ENCODE data around the gene KLHL29.

Gene KLHL29

GRCh38 chr2:23593752-23594459, 208.9 kb downstream of the KLHL29 start:
- peaks cover 5% of the 10 kb centered on the region for H3K27me3 ChIP-seq (ENCODE audit: insufficient read depth, low read length, poor library complexity)
- no peak overlapping the region for H2AFZ ChIP-seq (ENCODE audit: low read depth, low read length)
- DNase-seq (no peak), ATAC-seq (ENCODE audit: insufficient read depth, low read depth) (no peak)
- H3K9ac ChIP-seq (ENCODE audit: low read depth, low read length) = no peak overlapping the region
- H3K9me3 ChIP-seq (ENCODE audit: insufficient read depth, low read length, severe bottlenecking) = no peaks in the 10 kb centered on the region
- H3K4me2 ChIP-seq (ENCODE audit: insufficient read depth, low read length) = no peak overlapping the region
- TF ChIP-seq EZH2 (IDR thresholded peaks at IDR 0.05; ENCODE audit: borderline replicate concordance, low read depth, low read length, severe bottlenecking) = no peak
- no peak for TF ChIP-seq CTCF (IDR thresholded peaks at IDR 0.05; ENCODE audit: borderline replicate concordance, extremely low read depth, low read length, poor library complexity, severe bottlenecking)
- H3K4me1 ChIP-seq (ENCODE audit: insufficient read depth, low read length) = no peaks in the 10 kb centered on the region
- H3K4me3 ChIP-seq (ENCODE audit: low read depth in 1 of 2, low read length in 2 of 2) = no peak overlapping the region
- no peak overlapping the region for H3K27ac ChIP-seq (ENCODE audit: low read length)
- no peaks in the 10 kb centered on the region for H3K36me3 ChIP-seq (ENCODE audit: insufficient read depth, low read length)
- no peaks in the 10 kb centered on the region for H4K20me1 ChIP-seq (ENCODE audit: insufficient read depth, low read length)
- H3K79me2 ChIP-seq (ENCODE audit: insufficient read depth, low read length) = no peaks in the 10 kb centered on the region

DNA sequence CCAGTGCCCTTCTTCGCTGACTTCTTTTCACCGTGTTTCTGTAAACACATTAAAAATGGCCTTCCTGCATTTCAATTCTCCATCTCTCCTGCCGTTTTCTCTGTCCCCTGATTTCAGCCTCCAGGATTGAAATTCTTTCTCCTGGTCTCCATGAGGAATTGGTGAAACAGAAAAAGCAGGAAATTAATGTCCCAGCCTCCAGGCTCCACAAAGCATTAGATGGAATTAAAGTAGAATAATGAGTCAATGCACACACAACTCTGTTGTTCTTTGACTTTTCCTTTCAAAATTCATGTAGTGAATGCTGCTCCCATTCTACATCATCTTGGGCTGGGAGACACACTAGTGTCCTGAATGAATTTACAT, 209.5 kb downstream of the KLHL29 start:
- peaks cover 5% of the 10 kb centered on the region for H3K27me3 ChIP-seq (ENCODE audit: insufficient read depth, low read length, poor library complexity)
- no peak for TF ChIP-seq CTCF (IDR thresholded peaks at IDR 0.05; ENCODE audit: borderline replicate concordance, extremely low read depth, low read length, poor library complexity, severe bottlenecking)
- TF ChIP-seq EZH2 (IDR thresholded peaks at IDR 0.05; ENCODE audit: borderline replicate concordance, low read depth, low read length, severe bottlenecking) = no peak
- H3K27ac ChIP-seq (ENCODE audit: low read length) = no peak overlapping the region
- no peaks in the 10 kb centered on the region for H3K79me2 ChIP-seq (ENCODE audit: insufficient read depth, low read length)
- H3K9ac ChIP-seq (ENCODE audit: low read depth, low read length) = no peak overlapping the region
- H4K20me1 ChIP-seq (ENCODE audit: insufficient read depth, low read length) = no peaks in the 10 kb centered on the region
- H3K36me3 ChIP-seq (ENCODE audit: insufficient read depth, low read length) = no peaks in the 10 kb centered on the region
- DNase-seq (no peak), ATAC-seq (ENCODE audit: insufficient read depth, low read depth) (no peak)
- no peak overlapping the region for H2AFZ ChIP-seq (ENCODE audit: low read depth, low read length)
- no peaks in the 10 kb centered on the region for H3K9me3 ChIP-seq (ENCODE audit: insufficient read depth, low read length, severe bottlenecking)
- no peak overlapping the region for H3K4me2 ChIP-seq (ENCODE audit: insufficient read depth, low read length)
- no peaks in the 10 kb centered on the region for H3K4me1 ChIP-seq (ENCODE audit: insufficient read depth, low read length)
- H3K4me3 ChIP-seq (ENCODE audit: low read depth in 1 of 2, low read length in 2 of 2) = no peak overlapping the region

GRCh38 chr2:23595021-23595420, 210.0 kb downstream of the KLHL29 start:
- TF ChIP-seq EZH2 (IDR thresholded peaks at IDR 0.05; ENCODE audit: borderline replicate concordance, low read depth, low read length, severe bottlenecking) (no peak), CTCF (IDR thresholded peaks at IDR 0.05; ENCODE audit: borderline replicate concordance, extremely low read depth, low read length, poor library complexity, severe bottlenecking) (no peak)
- H4K20me1 ChIP-seq (ENCODE audit: insufficient read depth, low read length) = no peaks in the 10 kb centered on the region
- no peaks in the 10 kb centered on the region for H3K9me3 ChIP-seq (ENCODE audit: insufficient read depth, low read length, severe bottlenecking)
- no peaks in the 10 kb centered on the region for H3K79me2 ChIP-seq (ENCODE audit: insufficient read depth, low read length)
- no peaks in the 10 kb centered on the region for H3K4me1 ChIP-seq (ENCODE audit: insufficient read depth, low read length)
- H3K27ac ChIP-seq (ENCODE audit: low read length) = no peak overlapping the region
- H2AFZ ChIP-seq (ENCODE audit: low read depth, low read length) = no peak overlapping the region
- H3K27me3 ChIP-seq (ENCODE audit: insufficient read depth, low read length, poor library complexity) = peaks cover 5% of the 10 kb centered on the region
- DNase-seq = no peak
- no peak overlapping the region for H3K4me3 ChIP-seq (ENCODE audit: low read depth in 1 of 2, low read length in 2 of 2)
- no peak overlapping the region for H3K9ac ChIP-seq (ENCODE audit: low read depth, low read length)
- no peak overlapping the region for H3K4me2 ChIP-seq (ENCODE audit: insufficient read depth, low read length)
- H3K36me3 ChIP-seq (ENCODE audit: insufficient read depth, low read length) = no peaks in the 10 kb centered on the region
- no peak for ATAC-seq (ENCODE audit: insufficient read depth, low read depth)

All from DND-41 (cell line).